Measurements from ENCODE around the gene COX19.
A peak's percentile ranks its signal among the peaks of the same experiment; 100 is the strongest.

COX19 gene, protein sequence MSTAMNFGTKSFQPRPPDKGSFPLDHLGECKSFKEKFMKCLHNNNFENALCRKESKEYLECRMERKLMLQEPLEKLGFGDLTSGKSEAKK

DNA sequence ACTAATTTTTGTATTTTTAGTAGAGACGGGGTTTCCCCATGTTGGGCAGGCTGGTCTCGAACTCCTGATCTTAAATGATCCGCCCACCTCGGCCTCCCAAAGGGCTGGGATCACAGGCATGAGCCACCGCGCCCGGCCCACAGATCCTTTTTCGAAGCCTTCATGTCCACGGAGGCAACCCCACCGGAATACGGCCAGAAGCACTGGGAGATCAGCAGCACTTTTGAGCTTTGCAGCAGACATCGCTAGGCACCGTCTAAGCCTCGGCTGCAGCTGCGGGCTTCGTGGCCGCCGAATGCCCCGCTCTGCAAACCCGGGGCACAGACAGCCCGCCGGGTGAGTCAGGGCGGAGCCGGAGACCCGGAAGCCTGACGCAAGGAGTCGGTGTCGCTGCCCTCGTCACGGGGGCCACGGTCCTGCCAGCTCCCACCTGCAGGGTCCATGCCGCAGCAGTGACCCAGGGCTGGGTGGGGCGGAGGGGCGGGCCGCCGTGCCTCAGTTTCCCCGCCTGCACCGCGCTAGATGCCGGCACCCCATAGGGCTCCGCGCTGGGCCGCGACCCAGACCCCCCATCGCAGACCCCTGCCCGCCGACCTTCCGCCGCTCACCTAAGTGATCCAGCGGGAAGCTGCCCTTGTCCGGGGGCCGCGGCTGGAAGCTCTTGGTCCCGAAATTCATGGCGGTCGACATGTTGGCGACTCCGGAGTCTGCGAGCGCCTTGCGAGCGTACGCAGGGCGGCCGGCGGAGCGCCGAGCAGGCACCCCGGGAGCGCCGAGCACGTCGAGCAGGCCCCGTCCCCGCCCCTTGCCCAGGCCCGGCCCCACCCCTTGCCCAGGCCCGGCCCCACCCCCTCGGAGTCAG lies at the start of gene COX19:
TSS of gene COX19 (minus strand) at position 730 of the 862 bp plus-strand sequence. CDS start at position 690, 40 bp downstream.
- peak; percentile 32 to 89 (median 76) for DNase-seq

DNA sequence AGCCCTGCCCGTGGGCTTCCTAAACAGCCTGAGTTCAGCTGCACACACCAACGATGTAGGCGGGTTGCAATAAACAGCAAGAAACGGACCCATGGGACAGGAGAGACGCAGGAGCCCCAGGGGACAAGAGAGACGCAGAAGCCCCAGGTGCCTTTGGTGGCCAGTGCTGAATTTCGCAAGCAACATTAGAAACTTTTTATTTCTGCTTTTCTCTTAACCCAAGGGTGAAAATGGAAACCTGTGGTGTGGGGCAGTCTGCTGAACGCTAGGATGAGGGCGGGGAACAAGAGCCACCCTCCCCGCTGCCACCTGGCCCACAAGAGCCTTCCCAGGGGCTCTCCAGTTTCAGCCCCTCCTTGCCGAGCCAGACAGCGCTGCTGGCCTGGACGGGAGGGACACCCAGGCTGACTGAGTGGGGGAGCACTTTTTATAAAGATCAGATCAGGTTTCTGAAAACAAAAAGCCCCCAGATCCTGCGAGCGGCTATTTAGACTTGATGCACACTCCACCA lies 49.0 kb upstream of the COX19 start:
- DNase-seq, result no peak

DNA sequence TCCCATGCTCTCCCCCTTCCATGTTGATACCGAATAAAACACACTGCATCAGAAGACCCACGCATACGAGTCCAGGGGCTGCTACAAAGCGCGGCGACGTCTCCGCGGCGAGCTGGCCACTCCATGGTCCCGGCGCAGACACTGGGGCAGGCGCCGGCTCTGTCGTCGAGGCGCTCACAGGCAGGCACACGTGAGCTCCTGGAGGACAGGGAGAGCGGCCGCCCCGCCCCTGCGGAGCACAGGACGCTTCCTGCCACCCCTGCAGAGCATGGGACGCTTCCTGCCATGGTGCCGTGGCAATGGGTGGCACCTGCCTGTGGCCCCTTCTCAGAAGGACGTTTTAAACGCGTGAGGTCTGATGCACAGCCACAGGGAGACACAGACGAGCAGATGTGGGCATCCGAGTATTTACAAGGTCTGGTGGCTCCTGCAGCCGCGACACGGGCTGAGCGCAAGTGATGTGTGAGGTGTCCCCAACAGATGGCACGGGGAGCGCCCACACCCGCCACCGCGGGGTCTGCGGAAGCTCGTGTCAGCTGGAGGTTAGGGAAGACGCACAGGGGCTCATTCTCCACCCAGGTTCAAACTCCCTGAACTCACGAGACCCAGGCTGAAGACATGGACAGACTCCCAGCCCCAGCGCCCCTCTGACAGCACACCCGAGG lies 47.6 kb upstream of the COX19 start:
- no peak for DNase-seq

DNA sequence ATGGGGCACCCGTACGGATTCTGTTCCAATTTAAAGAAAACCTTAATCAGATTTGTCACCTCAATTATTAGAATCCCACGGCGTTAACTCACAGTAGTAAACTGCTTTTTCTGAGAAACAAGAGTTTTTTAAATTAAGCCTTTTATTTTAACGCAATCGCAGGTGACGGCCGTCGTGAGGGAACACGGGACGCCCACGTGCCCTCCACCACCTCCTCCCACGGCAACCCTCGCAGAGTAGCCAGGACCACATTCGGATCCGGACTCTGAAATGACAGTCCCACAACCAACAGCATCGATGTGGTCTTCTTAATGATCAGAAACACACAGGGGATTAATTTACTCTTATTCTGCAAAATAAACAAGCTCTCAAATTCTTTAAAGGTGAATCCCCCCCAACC lies 47.0 kb upstream of the COX19 start:
- DNase-seq, result no peak

DNA sequence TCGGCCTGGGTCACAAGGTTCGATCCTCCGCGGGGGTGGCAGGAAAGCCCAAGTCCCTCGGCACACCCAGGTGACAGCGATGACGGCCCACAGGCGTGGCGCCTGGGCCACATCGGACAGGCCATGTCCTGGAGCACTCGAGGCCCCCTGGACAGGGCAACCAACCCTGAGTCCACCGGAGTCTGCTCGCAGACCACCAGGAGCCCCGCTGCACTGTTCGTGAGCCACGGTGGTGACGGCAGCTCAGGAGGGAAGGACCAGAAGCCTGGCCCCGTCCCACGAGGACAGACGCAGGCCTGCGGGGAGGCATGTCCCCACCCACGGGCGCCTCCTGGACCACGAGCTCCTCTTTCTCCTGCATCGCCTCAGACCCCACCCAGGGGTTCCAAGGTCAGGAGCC lies 46.6 kb upstream of the COX19 start:
- DNase-seq, result no peak

DNA sequence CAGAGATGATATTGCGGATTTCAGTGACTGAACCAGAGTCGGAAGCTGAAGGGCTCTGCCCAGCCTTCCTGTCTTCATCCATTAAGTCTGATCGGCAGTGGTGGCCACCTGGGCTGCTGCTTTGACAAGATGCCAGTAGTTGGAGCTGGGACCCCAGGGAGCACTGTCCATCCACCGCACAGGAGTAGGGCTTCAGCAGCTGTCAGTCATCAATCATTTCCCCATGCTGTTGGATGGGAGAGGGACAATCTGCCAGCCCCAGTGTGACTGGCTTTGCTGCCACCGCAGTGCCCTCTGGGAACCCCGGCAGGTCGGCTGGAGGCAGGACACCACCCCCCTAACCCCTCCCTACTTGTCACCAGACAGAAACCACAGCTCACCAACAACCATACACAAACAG lies 46.0 kb upstream of the COX19 start:
- no peak for DNase-seq

DNA sequence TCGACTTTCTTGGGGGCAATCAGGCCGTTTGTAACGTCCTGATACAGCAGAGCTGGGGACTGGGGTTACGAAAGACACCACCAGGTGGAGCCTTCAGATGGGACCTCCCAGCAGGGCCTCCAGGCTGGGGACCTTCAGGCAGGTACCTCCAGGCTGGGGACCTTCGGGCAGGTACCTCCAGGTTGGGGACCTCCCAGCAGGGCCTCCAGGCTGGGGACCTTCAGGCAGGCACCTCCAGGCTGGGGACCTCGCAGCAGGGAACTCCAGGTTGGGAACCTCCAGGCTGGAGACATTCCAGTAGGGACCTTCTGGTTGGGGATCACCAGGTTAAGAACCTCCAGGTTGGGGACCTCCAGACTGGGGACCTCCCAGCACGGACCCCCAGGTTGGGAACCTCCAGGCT lies 45.5 kb upstream of the COX19 start:
- no peak for DNase-seq

DNA sequence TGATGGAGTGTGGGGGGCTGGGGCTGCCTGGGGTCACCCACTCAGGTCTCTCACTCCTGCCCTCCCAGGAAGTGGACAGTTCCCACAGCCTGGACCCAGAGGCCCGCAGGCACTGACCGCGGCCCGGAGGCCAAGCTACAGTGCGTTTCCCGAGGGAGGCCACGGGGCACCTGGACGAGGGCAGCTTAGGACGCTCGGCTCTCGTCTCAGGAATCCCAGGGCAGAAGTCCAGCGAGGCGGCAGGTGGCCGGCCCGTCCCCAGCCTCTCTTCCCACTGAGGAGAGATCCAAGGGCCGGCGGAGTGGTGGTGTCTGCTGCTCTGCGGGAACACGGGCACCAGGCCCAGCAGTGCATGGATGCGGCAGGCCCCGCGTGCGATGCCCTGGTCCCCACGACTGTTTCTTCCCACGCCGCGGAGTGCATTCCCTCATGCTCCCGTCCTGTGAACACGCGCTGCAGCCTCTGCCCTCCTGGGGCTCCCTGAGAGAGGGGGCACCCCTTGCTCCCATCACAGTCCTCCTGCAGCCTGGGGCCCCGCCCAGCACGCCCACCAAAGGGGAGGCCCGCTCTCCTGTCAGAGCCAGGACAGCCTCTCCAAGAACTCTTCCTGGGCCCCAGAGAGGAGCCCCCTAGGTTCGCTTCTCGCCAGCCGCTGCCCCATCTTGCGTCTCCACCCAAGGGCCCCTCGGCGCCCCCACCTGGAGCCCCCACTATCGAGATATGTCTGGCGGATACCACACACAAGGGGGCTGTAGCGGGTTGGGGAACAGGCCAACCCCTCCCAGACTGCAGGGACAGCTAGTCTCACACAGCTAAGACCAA lies 44.7 kb upstream of the COX19 start:
- no peak for DNase-seq

DNA sequence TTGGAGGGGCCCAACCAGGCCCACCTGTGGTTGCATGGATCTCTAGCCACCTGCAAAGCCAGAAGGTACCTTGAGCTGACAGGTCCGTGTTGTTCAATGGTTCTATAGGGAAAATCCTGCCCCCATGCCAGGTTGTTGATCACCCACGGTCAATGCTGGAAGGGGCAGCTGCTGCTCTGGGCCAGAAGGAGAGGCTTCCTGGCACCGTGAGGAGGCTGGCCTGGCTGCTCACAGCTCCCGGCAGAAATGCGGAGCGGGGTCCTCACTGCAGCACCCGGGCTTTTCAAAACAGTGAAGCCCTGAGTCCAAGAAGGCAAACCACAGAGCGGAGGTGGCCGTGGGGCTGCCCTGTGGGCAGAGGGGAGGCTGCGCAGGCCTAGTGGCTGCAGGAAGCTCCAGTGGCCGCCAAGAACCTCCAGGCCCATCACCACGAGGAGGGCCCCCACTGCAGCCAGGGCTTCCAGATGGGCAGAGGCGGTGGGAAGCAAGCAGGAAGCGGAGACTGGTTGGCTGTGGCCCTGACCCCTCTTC lies 44.0 kb upstream of the COX19 start:
- DNase-seq, result no peak

DNA sequence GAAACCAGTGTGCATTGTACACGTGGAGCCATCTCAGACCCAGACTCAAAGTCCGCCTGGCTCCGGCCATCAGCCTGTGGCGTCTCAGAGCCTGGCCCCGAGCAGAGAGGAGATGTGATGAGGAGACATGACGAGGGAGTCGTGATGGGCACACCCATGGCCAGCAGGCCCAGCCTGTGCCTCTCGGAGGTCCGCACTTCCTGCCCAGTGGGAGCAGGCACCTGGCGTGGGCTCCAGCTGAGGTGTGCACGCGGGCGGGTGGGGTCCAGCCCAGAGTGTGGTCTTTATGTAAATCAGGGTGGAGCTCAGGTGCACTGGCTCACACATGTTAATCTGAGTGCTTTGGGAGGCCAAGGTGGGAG lies 43.0 kb upstream of the COX19 start:
- no peak for DNase-seq

DNA sequence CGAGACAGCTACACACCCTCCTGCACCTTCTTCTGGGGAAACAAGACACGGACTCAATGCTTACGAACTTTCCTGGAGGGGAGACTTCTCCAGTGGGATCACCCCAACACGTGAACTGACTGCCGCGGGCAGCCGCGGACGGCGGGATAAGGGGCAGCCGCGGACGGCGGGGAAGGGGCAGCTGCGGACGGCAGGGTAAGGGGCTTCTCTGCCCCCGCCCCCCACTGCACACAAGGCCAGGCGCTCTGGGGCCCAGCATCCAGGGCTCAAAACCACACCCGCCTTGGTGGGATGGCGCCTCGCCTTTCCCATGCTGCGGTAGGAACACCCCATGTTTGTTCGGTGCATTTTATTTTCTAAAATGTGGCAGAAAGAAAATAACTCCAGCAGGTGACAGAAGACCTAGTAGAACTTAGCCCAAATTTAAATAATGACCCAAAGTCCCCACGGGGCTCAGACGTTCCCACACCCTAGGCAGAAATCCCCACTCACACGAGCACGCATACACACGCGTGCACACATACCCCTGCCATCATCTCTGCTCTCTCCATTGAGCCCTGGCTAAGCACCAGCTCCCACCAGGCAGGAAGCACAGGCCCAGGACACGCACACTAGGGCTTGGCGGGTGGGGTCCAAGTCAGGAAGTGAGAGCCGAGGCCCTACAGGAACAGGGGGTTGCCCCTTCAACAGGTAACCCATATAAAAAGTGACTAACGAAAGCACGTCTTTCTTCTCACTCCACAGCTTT lies 42.4 kb upstream of the COX19 start:
- DNase-seq, result no peak

DNA sequence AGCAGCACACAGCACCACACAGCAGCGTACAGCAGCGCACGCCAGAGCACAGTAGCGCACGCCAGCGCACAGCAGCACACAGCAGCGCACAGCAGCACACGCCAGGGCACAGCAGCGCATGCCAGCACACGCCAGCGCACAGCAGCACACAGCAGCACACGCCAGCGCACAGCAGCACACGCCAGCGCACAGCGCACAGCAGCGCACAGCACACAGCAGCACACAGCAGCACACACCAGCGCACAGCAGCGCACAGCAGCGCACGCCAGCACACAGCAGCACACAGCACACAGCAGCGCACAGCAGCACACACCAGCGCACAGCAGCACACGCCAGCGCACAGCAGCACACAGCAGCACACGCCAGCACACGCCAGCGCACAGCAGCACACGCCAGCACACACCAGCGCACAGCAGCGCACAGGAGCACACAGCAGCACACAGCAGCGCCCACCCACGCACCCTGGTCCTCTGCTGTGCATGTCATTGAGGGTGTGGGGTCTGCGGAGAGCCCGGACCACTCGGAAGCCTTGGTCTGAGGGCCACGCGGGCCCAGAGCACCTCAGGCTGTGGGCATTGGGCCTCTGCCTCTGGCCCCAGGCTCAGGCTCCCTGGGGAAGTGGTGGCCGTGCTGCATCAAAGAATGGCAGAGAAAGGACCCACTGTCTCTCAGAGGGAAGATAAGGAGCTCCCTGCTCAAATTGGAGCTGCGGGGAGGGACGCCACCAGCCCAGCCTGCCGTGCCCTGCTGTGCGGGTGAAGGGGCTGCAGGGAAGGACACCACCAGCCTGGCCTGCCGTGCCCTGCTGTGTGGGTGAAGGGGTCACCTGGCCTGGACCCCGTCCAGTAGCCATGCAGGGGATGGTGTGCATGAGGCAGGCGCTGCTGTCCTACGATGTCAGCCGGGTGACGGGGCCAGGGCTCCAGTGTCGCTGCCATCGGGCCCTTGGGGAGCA lies 41.5 kb upstream of the COX19 start:
- no peak for DNase-seq

DNA sequence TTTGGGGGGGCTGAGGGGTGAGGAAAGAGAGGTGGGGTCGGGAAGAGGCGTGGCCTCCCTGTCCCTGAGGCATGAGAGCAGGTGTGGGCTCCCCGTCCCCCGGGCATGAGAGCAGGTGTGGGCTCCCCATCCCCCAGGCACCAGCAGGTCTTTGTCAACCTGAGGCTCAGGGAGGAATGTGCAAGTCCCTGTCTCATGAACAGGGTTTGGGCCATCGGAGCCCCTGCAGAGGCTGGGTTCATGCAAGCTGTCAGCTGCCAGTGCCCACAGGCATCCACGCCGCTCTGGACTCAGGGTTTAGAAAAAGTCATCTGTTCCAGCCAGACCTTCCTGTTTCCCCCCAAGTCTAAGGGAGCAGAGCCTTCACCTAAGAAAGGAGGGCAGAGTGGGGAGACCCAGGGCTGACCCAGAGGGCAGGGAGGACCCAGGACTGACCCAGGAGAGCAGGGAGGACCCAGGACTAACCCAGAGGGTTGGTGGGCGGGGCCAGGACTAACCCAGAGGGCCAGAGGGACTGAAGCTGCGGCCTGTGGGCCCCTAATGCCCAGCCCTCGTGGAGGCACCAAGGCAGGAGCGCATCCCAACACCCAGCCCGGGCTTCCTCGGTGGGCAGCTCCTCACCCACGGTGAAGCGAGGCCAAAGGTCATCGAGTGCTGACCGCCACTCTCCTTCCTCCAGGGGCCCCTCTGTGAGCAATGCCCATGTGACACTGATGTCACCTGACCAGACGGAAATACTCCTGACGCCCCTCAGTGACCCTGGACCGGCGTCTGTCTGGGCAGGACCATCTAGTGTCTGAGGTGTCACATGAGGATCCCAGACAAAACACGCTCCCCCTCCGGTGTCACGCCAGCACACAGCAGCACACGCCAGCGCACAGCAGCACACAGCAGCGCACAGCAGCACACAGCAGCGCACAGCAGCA lies 40.1 kb upstream of the COX19 start:
- DNase-seq, result no peak

DNA sequence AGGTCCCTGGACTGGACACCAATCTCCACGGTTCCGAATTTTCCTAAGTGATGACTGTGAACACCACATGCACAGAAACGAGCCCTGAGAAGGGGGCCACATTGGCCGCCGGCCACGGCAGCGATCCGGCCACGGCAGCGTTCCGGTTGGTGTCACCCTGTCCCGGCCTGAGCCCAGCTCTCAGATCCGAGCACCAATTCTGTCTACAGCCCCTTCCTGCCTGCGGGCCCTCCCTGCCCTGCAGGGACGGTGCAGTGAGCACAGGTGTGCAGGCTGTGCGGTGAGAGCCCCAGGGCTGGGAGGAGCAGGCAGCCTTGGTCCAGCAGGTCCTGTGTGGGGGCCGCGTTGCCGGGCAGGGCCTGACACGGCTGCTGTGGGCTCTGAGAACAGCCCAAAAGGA lies 39.3 kb upstream of the COX19 start:
- DNase-seq, result no peak

DNA sequence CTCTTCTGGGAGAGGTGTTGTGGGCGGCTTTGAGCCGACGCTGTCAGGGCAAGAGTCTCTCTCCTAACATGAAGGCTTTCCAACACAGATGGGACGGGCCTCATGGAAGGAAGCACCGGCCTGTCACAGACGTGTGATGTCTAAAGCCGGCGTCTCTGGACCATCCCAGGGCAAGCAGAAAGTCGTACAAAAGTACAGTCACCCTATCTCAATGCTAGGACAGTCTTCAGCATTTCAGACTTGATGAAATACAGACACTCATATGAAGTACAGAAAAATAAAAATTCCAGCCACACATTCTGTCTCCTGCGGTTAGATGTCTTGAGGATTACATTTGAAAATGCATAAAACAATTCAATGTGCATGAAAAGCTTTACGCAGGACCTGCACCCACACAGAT lies 38.2 kb upstream of the COX19 start:
- no peak for DNase-seq

DNA sequence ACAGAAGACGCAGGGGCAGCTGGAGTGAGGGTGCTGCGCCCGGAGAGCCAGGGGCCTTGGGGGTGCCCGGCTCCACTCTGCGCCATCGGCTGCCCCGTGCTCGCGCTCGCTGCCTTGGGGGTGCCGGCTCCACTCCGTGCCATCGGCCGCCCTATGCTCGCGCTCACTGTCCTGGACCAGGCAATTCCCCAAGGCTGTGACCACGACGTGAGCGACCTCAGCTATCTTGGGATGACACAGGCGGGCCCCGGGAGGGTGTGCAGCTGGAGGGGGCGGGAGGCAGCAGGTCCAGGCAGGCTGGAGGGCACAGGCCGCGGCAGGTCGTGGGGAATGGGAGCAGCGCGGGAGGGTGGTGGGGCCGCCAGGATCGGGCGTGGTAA lies 37.4 kb upstream of the COX19 start:
- no peak for DNase-seq

DNA sequence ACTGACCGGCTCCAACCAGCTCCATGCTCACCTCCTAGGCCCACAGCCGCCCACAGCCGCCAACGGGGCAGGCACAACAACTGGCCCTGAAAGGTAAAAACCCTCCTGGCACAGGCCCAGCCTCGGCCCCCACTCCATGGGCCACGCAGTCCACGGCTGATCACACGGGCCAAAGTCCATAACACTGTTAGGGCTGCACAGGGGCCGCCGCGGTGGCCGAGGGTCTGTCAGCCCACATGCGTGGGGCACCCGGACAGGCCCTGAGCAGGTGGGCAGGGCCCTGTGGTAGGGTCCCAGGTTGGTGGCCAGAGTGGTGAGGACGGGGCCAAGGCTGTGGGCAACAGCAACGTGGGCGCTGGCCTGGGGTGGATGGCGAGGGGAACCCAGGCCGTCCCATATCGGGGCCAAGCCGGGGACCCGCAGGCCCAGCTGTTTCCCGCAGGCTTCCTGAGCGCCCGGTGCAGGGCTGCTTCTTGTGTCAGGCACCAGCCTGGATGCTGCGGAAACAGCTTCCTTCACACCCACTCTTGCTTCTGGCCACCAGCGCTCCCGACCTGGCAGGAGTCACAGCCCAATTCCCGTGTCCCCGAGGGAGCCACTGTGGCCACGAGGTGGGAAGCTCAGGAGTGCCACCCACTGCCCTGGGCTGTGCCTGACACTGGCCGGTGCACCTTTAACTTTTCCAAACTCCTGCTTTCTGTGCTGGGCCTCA lies 36.8 kb upstream of the COX19 start:
- DNase-seq, result no peak

All from amygdala (tissue), 56 donors.